GM23248 (cell line): ENCODE measurements around the gene CDNF.

Experiments used
- EZH2 ChIP-seq: fragments of 200-600 bp; sonication (generic); IDR thresholded peaks from 2 replicates; pipeline ENCODE4 v1.6.1; 2018; ENCODE audit warnings: antibody characterized with exemption, mild to moderate bottlenecking; ENCODE audit not compliant: insufficient read depth, poor library complexity, severe bottlenecking
- EZH2phosphoT487 ChIP-seq: fragments of 200-600 bp; sonication (generic); IDR thresholded peaks from 2 replicates; pipeline ENCODE4 v1.6.1; 2018; ENCODE audit warnings: antibody characterized with exemption, moderate library complexity, mild to moderate bottlenecking, low read depth; ENCODE audit not compliant: insufficient read depth

GRCh38 chr10:14798636-14799035 lies 39.2 kb downstream of the CDNF start:
- no peak for TF ChIP-seq EZH2phosphoT487
- TF ChIP-seq EZH2 = no peak
